NCI-H1930 (cell line): ENCODE results near the gene PMFBP1.

Source experiments
- DNase-seq, 2 experiments: peaks; one replicate each; lab custom pipeline; 2025; lab: John Stamatoyannopoulos, UW

PMFBP1 gene

GRCh38 chr16:72188541-72188940, 16.6 kb upstream of the PMFBP1 start:
- no peak for DNase-seq

- DNase-seq: no peak
Observed at GRCh38 chr16:72187551-72187950, 15.6 kb upstream of the PMFBP1 start.

GRCh38 chr16:72182976-72183375, 11.0 kb upstream of the PMFBP1 start:
- DNase-seq: no peak

- DNase-seq: no peak
Observed at GRCh38 chr16:72179204-72179970, 7.4 kb upstream of the PMFBP1 start.

GRCh38 chr16:72174726-72175125, 2.8 kb upstream of the PMFBP1 start:
- DNase-seq: no peak

GRCh38 chr16:72173997-72174396, 2.0 kb upstream of the PMFBP1 start:
- no peak for DNase-seq

GRCh38 chr16:72171236-72171635, 719 bp downstream of the PMFBP1 start:
- DNase-seq: no peak

GRCh38 chr16:72169708-72170107, 2.2 kb downstream of the PMFBP1 start:
- no peak for DNase-seq

- DNase-seq: no peak
Observed at GRCh38 chr16:72168365-72168764, 3.6 kb downstream of the PMFBP1 start.

- no peak for DNase-seq
Observed at GRCh38 chr16:72166954-72167561, 4.9 kb downstream of the PMFBP1 start.

GRCh38 chr16:72166151-72166550, 5.8 kb downstream of the PMFBP1 start:
- no peak for DNase-seq

GRCh38 chr16:72164691-72165090, 7.3 kb downstream of the PMFBP1 start:
- no peak for DNase-seq

- DNase-seq: no peak
Observed at GRCh38 chr16:72162105-72162692, 9.8 kb downstream of the PMFBP1 start.

- no peak for DNase-seq
Observed at GRCh38 chr16:72159801-72160200, 12.2 kb downstream of the PMFBP1 start.

- no peak for DNase-seq
Observed at GRCh38 chr16:72159386-72159785, 12.6 kb downstream of the PMFBP1 start.

GRCh38 chr16:72149676-72150464, 22.1 kb downstream of the PMFBP1 start:
- DNase-seq: no peak

GRCh38 chr16:72142476-72142875, 29.5 kb downstream of the PMFBP1 start:
- DNase-seq: no peak

GRCh38 chr16:72139908-72140307, 32.0 kb downstream of the PMFBP1 start:
- DNase-seq: no peak

- DNase-seq: no peak
Observed at GRCh38 chr16:72138064-72138572, 33.8 kb downstream of the PMFBP1 start.

- DNase-seq: no peak
Observed at GRCh38 chr16:72137380-72138063, 34.4 kb downstream of the PMFBP1 start.

GRCh38 chr16:72134507-72134906, 37.4 kb downstream of the PMFBP1 start:
- DNase-seq: no peak

- no peak for DNase-seq
Observed at GRCh38 chr16:72132726-72133125, 39.2 kb downstream of the PMFBP1 start.
